HG03025 (cell line): ENCODE results near the gene ZBTB11.
"Not testable (repeated sequence)": the region's sequence is repeated elsewhere in the genome, so short reads cannot be mapped to it uniquely, and the experiment has no call there.

Experiments
- ATAC-seq: cut with Tn5 transposase; IDR thresholded peaks from one replicate; pipeline ENCODE4 v1.9.1; 2021; ENCODE audit warnings: mild to moderate bottlenecking, moderate library complexity; ENCODE audit not compliant: unreplicated experiment, low FRiP score

ZBTB11 gene

DNA sequence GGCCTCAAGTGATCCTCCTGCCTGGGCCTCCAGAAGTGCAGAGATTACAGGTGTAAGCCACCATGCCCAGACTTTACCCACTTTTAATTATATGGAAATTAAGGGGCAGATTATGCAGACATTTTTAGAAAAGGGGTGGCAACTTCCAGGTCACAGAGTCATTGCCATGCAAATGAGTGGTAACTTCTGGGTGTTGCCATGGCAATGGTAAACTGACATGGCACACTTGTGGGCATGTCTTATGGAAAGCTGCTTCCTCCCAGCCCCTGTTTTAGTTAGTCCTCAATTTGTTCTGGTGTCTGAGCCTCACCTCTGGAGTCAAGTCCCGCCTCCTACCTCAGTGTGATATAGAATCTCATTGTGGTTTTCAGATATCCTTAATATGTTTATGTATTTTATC is 53.3 kb downstream of the ZBTB11 start:
- no peak for ATAC-seq

DNA sequence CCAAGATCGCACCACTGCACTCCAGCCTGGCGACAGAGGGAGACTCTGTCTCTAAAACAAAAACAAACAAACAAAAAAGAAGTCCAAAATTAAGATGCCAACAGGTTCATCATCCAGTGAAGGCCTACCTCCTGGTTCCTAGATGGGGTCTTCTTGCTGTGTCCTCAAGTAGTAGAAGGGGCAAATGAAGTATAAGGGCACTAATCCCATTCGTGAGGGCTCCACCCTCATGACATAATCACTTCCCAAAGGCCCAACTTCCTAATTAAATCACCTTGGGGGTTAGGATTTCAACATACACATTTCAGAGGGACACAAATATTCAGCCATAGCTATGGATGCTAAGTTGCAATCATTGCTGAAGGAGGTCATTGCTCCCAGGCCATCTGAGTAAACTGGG is 57.2 kb downstream of the ZBTB11 start:
- ATAC-seq = no peak

DNA sequence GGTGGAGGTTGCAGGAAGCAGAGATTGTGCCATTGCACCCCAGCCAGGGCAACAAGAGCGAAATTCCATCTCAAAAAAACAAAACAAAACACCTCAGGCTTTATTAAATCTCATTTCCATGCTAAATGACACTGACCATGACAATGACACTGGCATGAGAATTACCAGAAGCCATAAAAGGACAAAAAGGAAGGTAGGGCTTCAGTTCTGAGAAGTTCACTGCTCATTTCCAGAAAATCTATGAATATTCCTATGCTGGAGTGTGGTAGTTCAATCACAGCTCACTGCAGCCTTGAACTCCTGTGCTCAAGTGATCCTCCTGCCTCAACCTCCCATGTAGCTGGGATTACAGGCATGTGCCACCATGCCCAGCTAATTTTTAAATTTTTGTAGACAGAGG is 58.2 kb downstream of the ZBTB11 start:
- ATAC-seq = no peak

DNA sequence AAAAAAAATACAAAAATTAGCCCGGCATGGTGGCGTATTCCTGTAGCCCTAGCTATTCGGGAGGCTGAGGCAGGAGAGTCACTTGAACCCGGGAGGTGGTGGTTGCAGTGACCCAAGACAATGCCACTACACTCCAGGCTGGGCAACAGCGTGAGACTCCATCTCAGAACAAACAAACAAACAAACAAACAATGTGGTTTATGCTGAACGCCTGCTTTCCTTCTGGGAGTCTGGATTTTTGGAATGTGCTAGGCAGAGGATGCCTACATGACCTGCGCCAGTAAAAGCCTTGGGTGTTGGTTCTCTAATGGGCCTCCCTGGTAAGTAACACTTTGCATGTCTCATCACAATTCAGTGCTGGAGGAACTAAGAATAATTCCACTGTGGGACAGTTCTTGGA is 59.5 kb downstream of the ZBTB11 start:
- no peak for ATAC-seq

DNA sequence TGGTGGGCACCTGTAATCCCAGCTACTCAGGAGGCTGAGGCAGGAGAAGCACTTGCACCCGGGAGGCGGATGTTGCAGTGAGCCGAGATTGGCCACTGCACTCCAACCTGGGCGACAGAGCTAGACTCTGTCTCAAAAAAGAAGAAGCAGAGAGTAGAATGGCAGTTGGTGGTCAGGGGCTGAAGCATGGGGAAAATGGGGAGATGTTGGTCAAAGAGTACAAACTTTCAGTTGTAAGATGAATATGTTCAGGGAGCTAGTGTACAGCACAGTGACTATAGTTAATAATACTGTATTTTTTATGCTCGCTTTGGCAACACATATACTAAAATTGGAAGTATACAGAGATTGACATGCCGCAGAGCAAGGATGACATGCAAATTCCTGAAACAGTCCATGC is 61.4 kb downstream of the ZBTB11 start:
- ATAC-seq = no peak

DNA sequence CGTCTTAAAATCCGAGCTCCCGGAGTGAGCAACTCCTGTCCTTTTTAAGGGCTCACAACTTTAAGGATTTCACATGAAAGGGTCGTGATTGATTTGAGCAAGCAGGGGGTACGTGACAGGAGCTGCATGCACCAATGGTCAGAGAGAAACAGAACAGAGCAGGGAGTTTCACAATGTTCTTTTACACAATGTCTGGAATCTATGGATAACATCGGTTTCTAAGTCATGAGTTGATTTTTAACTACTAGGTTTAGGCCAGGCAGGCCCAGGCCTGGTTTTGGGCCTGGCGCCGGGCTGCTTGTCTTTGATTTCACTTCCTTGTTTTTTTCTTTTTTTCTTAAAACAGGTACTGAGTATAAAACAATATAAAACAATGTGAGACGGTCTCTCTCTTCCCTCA is 63.9 kb downstream of the ZBTB11 start:
- not testable (repeated sequence) for ATAC-seq

DNA sequence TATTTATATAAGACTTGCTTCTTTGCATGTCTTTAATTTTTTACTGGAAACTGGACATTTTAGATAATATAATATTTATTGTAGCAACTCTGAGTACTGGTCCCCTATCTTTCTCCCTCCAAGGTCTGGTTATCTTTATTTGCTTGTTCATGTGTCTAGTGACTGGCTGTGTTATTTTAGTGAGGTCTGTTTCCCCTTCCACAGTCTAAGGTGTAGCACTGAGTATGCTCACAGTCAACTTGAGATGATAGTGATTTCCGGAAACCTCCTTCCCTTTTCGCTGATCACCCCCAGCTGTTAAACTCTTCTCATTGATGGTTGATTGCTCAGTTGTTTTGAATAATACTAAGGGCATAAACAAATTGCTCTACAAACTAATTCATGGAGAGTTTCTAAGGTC is 65.9 kb downstream of the ZBTB11 start:
- no peak for ATAC-seq

DNA sequence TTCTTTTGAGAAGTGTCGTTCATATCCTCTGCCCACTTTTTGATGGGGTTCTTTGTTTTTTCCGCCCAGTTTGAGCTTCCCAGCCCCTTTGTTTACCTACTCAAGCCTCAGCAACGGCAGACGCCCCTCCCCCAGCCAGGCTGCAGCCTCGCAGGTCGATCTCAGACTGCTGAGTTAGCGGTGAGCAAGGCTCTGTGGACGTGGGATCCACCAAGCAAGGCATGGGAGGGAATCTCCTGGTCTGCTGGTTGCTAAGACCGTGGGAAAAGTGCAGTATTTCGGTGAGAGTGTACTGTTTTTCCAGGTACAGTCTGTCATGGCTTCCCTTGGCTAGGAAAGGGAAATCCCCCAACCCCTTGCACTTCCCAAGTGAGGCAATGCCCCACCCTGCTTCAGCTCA is 71.5 kb downstream of the ZBTB11 start:
- ATAC-seq = not testable (repeated sequence)

DNA sequence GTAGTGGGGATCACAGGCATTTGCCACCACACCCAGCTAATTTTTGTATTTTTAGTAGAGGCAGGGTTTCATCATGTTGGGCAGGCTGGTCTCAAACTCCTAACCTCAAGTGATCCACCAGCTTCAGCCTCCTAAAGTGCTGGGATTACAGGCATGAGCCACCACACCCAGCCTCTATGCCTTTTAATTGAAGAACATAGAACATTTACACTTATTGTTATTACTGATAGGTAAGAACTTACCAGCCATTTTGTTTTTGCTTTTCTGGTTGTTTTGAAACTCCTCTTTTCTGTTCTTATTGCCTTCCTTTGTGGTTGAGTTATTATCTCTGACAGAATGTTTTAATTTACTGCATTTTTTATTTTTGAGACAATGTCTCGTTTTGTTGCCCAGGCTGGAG is 73.7 kb downstream of the ZBTB11 start:
- ATAC-seq = no peak

DNA sequence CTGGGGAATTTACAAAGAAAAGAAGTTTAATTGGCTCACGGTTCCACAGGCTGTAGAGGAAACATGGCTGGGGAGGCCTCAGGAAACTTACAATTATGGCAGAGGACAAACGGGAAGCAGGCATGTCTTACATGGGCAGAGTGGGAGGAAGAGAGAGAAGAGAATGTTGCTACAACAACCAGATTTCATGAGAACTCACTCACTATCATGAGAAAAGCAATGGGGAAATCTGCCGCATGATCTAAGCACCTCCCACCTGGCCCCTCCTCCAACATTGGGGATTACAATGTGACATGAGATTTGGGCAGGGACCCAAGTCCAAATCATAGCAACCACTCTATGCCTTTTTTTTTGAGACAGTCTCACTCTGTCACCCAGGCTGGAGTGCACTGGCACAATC is 74.2 kb downstream of the ZBTB11 start:
- ATAC-seq = no peak
